Neuronal stem cell (in vitro differentiated cells): ENCODE results near the gene TRAF5.

ENCODE experiments used
- DNase-seq: peaks from one replicate; pipeline ENCODE4 v3.0.0-alpha.2; 2013; ENCODE audit warnings: low spot score
- H2AFZ ChIP-seq: one replicate; pipeline ENCODE4 v1.6.1; 2013; ENCODE audit warnings: mild to moderate bottlenecking, low read length, inconsistent platforms
- H2AK5ac ChIP-seq: 2 replicates; pipeline ENCODE4 v1.6.1; 2013; ENCODE audit warnings: low read depth, mild to moderate bottlenecking, inconsistent platforms, low read length, moderate library complexity, mixed read lengths
- H2BK120ac ChIP-seq: 2 replicates; pipeline ENCODE4 v1.6.1; 2013; ENCODE audit warnings: low read depth, mild to moderate bottlenecking, inconsistent platforms, low read length, moderate library complexity, mixed read lengths
- H2BK12ac ChIP-seq: one replicate; pipeline ENCODE4 v1.6.1; 2013; ENCODE audit warnings: low read length, inconsistent platforms
- H2BK15ac ChIP-seq: 2 replicates; pipeline ENCODE4 v1.6.1; 2013; ENCODE audit warnings: mild to moderate bottlenecking, low read length, inconsistent platforms, mixed read lengths
- H2BK5ac ChIP-seq: one replicate; pipeline ENCODE4 v1.6.1; 2013; ENCODE audit warnings: inconsistent platforms, mild to moderate bottlenecking, low read length, moderate library complexity
- H3K14ac ChIP-seq: one replicate; pipeline ENCODE4 v1.6.1; 2013; ENCODE audit warnings: low read length, inconsistent platforms
- H3K18ac ChIP-seq: 2 replicates; pipeline ENCODE4 v1.6.1; 2013; ENCODE audit warnings: low read length, inconsistent platforms
- H3K23ac ChIP-seq: 2 replicates; pipeline ENCODE4 v1.6.1; 2013; ENCODE audit warnings: low read depth, mild to moderate bottlenecking, mixed read lengths, low read length, inconsistent platforms; ENCODE audit not compliant: poor library complexity
- H3K27ac ChIP-seq: replicated peaks from 3 replicates; pipeline ENCODE4 v1.5.1; 2013; ENCODE audit warnings: low read length, inconsistent platforms
- H3K27me3 ChIP-seq, 3 experiments: 2 replicates each; pipeline ENCODE4 v1.6.1; 2013; ENCODE audit warnings: low read length in 3 of 3, mild to moderate bottlenecking in 2 of 3, inconsistent platforms in 1 of 3, low read depth in 1 of 3, mixed read lengths in 1 of 3, moderate library complexity in 1 of 3; ENCODE audit not compliant: control insufficient read depth in 3 of 3, insufficient read depth in 3 of 3
- H3K36me3 ChIP-seq, 2 donors: replicated peaks in 1 of 2; 2 replicates each; pipeline ENCODE4 v1.6.1; 2013; ENCODE audit warnings: low read length in 2 of 2; ENCODE audit not compliant: control insufficient read depth in 2 of 2, insufficient read depth in 2 of 2
- H3K4ac ChIP-seq: 2 replicates; pipeline ENCODE4 v1.6.1; 2013; ENCODE audit warnings: inconsistent platforms, mild to moderate bottlenecking, low read length, moderate library complexity
- H3K4me1 ChIP-seq, 2 donors: 1 replicate in 1 of 2; 2 replicates in 1 of 2; pipeline ENCODE4 v1.6.1; 2013; ENCODE audit warnings: low read length in 2 of 2, low read depth in 1 of 2; ENCODE audit not compliant: control insufficient read depth in 2 of 2, insufficient read depth in 1 of 2
- H3K4me2 ChIP-seq: one replicate; pipeline ENCODE4 v1.6.1; 2013; ENCODE audit warnings: mild to moderate bottlenecking, low read length, inconsistent platforms; ENCODE audit not compliant: insufficient read depth, poor library complexity, severe bottlenecking
- H3K4me3 ChIP-seq, 2 donors: 2 replicates each; pipeline ENCODE4 v1.5.1; 2013; ENCODE audit warnings: low read length in 2 of 2, mild to moderate bottlenecking in 2 of 2, inconsistent platforms in 1 of 2, moderate library complexity in 1 of 2
- H3K79me1 ChIP-seq: one replicate; pipeline ENCODE4 v1.6.1; 2013; ENCODE audit warnings: low read depth, mild to moderate bottlenecking, inconsistent platforms, low read length, moderate library complexity
- H3K9ac ChIP-seq: one replicate; pipeline ENCODE4 v1.6.1; 2013; ENCODE audit warnings: mild to moderate bottlenecking, low read depth, low read length, inconsistent platforms; ENCODE audit not compliant: poor library complexity
- H3K9me3 ChIP-seq, 2 donors: replicated peaks in 1 of 2; 2 replicates each; pipeline versions ENCODE3 to v1.6.1; 2013; ENCODE audit warnings: low read length in 2 of 2, mild to moderate bottlenecking in 2 of 2, inconsistent platforms in 1 of 2, low read depth in 1 of 2, mixed read lengths in 1 of 2, moderate library complexity in 1 of 2; ENCODE audit not compliant: control insufficient read depth in 2 of 2, insufficient read depth in 1 of 2
- H4K8ac ChIP-seq: one replicate; pipeline ENCODE4 v1.6.1; 2013; ENCODE audit warnings: low read depth, mild to moderate bottlenecking, inconsistent platforms, low read length, moderate library complexity
- H4K91ac ChIP-seq: one replicate; pipeline ENCODE4 v1.6.1; 2013; ENCODE audit warnings: low read length, low read depth, mild to moderate bottlenecking, inconsistent platforms; ENCODE audit not compliant: poor library complexity
- WGBS, 2 donors: extraction: QIAGEN DNeasy Blood & Tissue Kit; methylation state at CpG; one replicate each; pipeline ENCODE4 v1.1.7; 2013; ENCODE audit warnings: missing lambda C conversion rate in 2 of 2, mixed read lengths in 1 of 2; ENCODE audit not compliant: insufficient read length in 2 of 2, insufficient replicate concordance in 1 of 2; ENCODE audit errors: extremely low coverage in 2 of 2; 5-methylcytosine and 5-hydroxymethylcytosine counted together

Gene TRAF5

GRCh38 chr1:211355873-211356272, 29.2 kb downstream of the TRAF5 start:
- Histone ChIP-seq H3K4me1 (peaks cover 2% of the 10 kb centered on the region in 2 donors), H3K79me1 (peaks cover 4% of the 10 kb centered on the region), H3K4me3 (no peak overlapping the region), H3K9me3 (peaks cover 0 to 2% of the 10 kb centered on the region in 2 donors), H2AK5ac (no peak overlapping the region), H3K23ac (no peak overlapping the region), H3K4me2 (no peak overlapping the region), H2BK120ac (no peak overlapping the region), H2BK12ac (no peak overlapping the region), H3K27ac (no peak overlapping the region), H2AFZ (no peak overlapping the region), H3K4ac (no peak overlapping the region), H3K36me3 (peaks cover 0 to 5% of the 10 kb centered on the region in 2 donors), H2BK5ac (no peak overlapping the region), H4K8ac (no peak overlapping the region), H3K27me3 (no peaks in the 10 kb centered on the region), H3K14ac (no peak overlapping the region), H4K91ac (no peak overlapping the region), H3K18ac (no peak overlapping the region), H2BK15ac (no peak overlapping the region), H3K9ac (no peak overlapping the region)
- DNase-seq = no peak
- WGBS, 2 donors = no CpG with 5 or more reads among the region's 4 CpGs

- peaks cover 2% of the 10 kb centered on the region in 2 donors for H3K4me1 ChIP-seq
- H2AK5ac ChIP-seq = no peak overlapping the region
- H2BK12ac ChIP-seq = no peak overlapping the region
- H2AFZ ChIP-seq = no peak overlapping the region
- no peak overlapping the region for H2BK5ac ChIP-seq
- H3K27ac ChIP-seq = no peak overlapping the region
- no peak overlapping the region for H4K8ac ChIP-seq
- DNase-seq = no peak
- H3K4me2 ChIP-seq = no peak overlapping the region
- peaks cover 0 to 2% of the 10 kb centered on the region in 2 donors for H3K9me3 ChIP-seq
- H4K91ac ChIP-seq = no peak overlapping the region
- H3K36me3 ChIP-seq = peaks cover 0 to 5% of the 10 kb centered on the region in 2 donors
- H3K9ac ChIP-seq = no peak overlapping the region
- no peak overlapping the region for H3K18ac ChIP-seq
- H2BK15ac ChIP-seq = no peak overlapping the region
- peaks cover 4% of the 10 kb centered on the region for H3K79me1 ChIP-seq
- H3K14ac ChIP-seq = no peak overlapping the region
- H3K4ac ChIP-seq = no peak overlapping the region
- no peaks in the 10 kb centered on the region for H3K27me3 ChIP-seq
- WGBS, 2 donors = no CpG with 5 or more reads among the region's 5 CpGs
- H2BK120ac ChIP-seq = no peak overlapping the region
- no peak overlapping the region for H3K23ac ChIP-seq
- no peak overlapping the region for H3K4me3 ChIP-seq
Measured at GRCh38 chr1:211356723-211357407, 30.2 kb downstream of the TRAF5 start.

GRCh38 chr1:211358685-211359084, 32.1 kb downstream of the TRAF5 start:
- peaks cover under 1% of the 10 kb centered on the region for H3K79me1 ChIP-seq
- no peak overlapping the region for H3K27ac ChIP-seq
- H3K9me3 ChIP-seq = no peaks in the 10 kb centered on the region
- no peak overlapping the region for H2BK120ac ChIP-seq
- no peak overlapping the region for H3K23ac ChIP-seq
- no peak overlapping the region for H3K4me3 ChIP-seq
- WGBS, 2 donors = no CpG with 5 or more reads among the region's 1 CpG
- H2BK12ac ChIP-seq = no peak overlapping the region
- H2BK15ac ChIP-seq = no peak overlapping the region
- H3K9ac ChIP-seq = no peak overlapping the region
- no peak overlapping the region for H3K4ac ChIP-seq
- H2BK5ac ChIP-seq = no peak overlapping the region
- H3K36me3 ChIP-seq = peaks cover 0 to 5% of the 10 kb centered on the region in 2 donors
- no peak overlapping the region for H3K18ac ChIP-seq
- no peak overlapping the region for H2AK5ac ChIP-seq
- no peak overlapping the region for H3K4me2 ChIP-seq
- no peak overlapping the region for H4K8ac ChIP-seq
- no peak overlapping the region for H4K91ac ChIP-seq
- no peak overlapping the region for H3K14ac ChIP-seq
- H3K27me3 ChIP-seq = no peaks in the 10 kb centered on the region
- no peak overlapping the region for H2AFZ ChIP-seq
- no peak for DNase-seq
- peaks cover 2% of the 10 kb centered on the region in 2 donors for H3K4me1 ChIP-seq

- H3K4ac ChIP-seq = no peak overlapping the region
- no peak overlapping the region for H3K18ac ChIP-seq
- no peak overlapping the region for H3K14ac ChIP-seq
- peaks cover 2% of the 10 kb centered on the region in 2 donors for H3K4me1 ChIP-seq
- H2BK5ac ChIP-seq = no peak overlapping the region
- no peak overlapping the region for H3K4me2 ChIP-seq
- H4K91ac ChIP-seq = no peak overlapping the region
- H3K79me1 ChIP-seq = no peaks in the 10 kb centered on the region
- no peak overlapping the region for H3K4me3 ChIP-seq
- H3K23ac ChIP-seq = no peak overlapping the region
- H3K27me3 ChIP-seq = no peaks in the 10 kb centered on the region
- peaks cover 0 to 4% of the 10 kb centered on the region in 2 donors for H3K36me3 ChIP-seq
- H2AFZ ChIP-seq = no peak overlapping the region
- H4K8ac ChIP-seq = no peak overlapping the region
- no peak overlapping the region for H2BK12ac ChIP-seq
- H2BK120ac ChIP-seq = no peak overlapping the region
- H3K9me3 ChIP-seq = no peaks in the 10 kb centered on the region
- no peak overlapping the region for H2AK5ac ChIP-seq
- H3K27ac ChIP-seq = no peak overlapping the region
- WGBS, 2 donors = no CpG with 5 or more reads among the region's 3 CpGs
- no peak for DNase-seq
- no peak overlapping the region for H2BK15ac ChIP-seq
- no peak overlapping the region for H3K9ac ChIP-seq
Measured at GRCh38 chr1:211359876-211360275, 33.2 kb downstream of the TRAF5 start.
